ENCODE data around the gene TSEN2. TPM values are rescaled to one million over a fixed set of nuclear protein-coding genes. Genes with fewer than 3 reads are reported as not detected.

TSEN2 gene
- total RNA-seq, 1 experiment from 2014 or later: 22.0 TPM

DNA sequence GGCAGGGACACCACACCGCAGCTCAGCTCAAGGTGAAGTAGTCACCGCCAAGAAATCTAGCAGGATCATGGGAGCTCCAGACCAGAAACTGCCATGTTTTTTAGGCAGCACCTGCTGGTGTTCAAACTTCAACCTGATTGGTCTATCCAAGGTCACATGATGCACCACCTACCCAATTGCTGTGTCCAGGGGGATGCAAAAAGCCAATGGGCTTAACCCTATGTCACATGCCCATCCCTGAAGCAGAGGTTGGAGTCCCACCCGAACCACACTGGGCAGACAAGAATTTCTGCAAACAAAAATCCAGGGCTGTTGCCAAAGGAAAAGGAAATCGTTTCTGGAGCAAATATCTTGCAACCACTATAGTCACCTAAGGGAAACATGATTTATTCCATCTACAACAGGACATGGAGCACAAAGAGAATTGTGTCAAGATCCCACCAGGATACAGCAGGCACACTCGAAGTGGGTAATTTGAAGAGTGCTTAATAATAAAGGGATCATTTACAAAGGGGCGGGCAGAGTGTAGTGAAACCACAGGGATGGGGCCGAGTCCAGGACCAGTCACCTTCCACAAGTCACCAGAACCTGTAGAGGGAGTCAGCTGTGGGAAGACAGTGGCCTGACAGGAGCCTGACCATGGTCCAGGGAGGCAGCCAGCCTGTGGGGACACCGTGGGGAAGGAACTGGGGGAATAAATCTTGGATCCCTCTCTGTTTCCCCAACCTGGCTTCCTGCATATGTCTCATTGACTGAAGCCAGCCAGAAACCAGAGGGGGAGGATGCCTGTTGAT lies 34.2 kb upstream of the TSEN2 start:
- intact Hi-C loops (cut with micrococcal nuclease; ENCODE audit: unreplicated experiment) (no loop called here), in situ Hi-C loops (cut with HindIII; ENCODE audit: low pct_unique_long_range_greater_than_20kb, low sequenced_read_pairs) (no loop called here)
- Histone ChIP-seq H3K36me3 (ENCODE audit: control insufficient read depth, insufficient read depth, low read length) (no peaks in the 10 kb centered on the region), H3K9me3 (ENCODE audit: control insufficient read depth, insufficient read depth, low read depth, low read length) (no peaks in the 10 kb centered on the region), H3K4me1 (ENCODE audit: control insufficient read depth, insufficient read depth, low read length) (peaks cover 14% of the 10 kb centered on the region), H3K27me3 (ENCODE audit: control insufficient read depth, insufficient read depth, low read length) (no peaks in the 10 kb centered on the region), H3K4me3 (ENCODE audit: low read depth in 2 of 2, low read length in 2 of 2) (no peak overlapping the region), H3K27ac (ENCODE audit: low read length) (peak overlapping the region; percentile 73)
- TF ChIP-seq POLR2AphosphoS5 (IDR thresholded peaks at IDR 0.05; ENCODE audit: low read depth, low read length): no peak
- TF ChIP-seq, protein P1, sequence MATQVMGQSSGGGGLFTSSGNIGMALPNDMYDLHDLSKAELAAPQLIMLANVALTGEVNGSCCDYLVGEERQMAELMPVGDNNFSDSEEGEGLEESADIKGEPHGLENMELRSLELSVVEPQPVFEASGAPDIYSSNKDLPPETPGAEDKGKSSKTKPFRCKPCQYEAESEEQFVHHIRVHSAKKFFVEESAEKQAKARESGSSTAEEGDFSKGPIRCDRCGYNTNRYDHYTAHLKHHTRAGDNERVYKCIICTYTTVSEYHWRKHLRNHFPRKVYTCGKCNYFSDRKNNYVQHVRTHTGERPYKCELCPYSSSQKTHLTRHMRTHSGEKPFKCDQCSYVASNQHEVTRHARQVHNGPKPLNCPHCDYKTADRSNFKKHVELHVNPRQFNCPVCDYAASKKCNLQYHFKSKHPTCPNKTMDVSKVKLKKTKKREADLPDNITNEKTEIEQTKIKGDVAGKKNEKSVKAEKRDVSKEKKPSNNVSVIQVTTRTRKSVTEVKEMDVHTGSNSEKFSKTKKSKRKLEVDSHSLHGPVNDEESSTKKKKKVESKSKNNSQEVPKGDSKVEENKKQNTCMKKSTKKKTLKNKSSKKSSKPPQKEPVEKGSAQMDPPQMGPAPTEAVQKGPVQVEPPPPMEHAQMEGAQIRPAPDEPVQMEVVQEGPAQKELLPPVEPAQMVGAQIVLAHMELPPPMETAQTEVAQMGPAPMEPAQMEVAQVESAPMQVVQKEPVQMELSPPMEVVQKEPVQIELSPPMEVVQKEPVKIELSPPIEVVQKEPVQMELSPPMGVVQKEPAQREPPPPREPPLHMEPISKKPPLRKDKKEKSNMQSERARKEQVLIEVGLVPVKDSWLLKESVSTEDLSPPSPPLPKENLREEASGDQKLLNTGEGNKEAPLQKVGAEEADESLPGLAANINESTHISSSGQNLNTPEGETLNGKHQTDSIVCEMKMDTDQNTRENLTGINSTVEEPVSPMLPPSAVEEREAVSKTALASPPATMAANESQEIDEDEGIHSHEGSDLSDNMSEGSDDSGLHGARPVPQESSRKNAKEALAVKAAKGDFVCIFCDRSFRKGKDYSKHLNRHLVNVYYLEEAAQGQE (IDR thresholded peaks at IDR 0.05; ENCODE audit: insufficient read depth in 1 of 2, low read depth in 2 of 2, low read length in 1 of 2): no peak
- TF ChIP-seq SIN3A (IDR thresholded peaks at IDR 0.05; ENCODE audit: borderline replicate concordance, insufficient read depth, low read depth, low read length): no peak
- TF ChIP-seq, protein P2, sequence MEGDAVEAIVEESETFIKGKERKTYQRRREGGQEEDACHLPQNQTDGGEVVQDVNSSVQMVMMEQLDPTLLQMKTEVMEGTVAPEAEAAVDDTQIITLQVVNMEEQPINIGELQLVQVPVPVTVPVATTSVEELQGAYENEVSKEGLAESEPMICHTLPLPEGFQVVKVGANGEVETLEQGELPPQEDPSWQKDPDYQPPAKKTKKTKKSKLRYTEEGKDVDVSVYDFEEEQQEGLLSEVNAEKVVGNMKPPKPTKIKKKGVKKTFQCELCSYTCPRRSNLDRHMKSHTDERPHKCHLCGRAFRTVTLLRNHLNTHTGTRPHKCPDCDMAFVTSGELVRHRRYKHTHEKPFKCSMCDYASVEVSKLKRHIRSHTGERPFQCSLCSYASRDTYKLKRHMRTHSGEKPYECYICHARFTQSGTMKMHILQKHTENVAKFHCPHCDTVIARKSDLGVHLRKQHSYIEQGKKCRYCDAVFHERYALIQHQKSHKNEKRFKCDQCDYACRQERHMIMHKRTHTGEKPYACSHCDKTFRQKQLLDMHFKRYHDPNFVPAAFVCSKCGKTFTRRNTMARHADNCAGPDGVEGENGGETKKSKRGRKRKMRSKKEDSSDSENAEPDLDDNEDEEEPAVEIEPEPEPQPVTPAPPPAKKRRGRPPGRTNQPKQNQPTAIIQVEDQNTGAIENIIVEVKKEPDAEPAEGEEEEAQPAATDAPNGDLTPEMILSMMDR (IDR thresholded peaks at IDR 0.05): no peak
- TF ChIP-seq TCF7L2 (IDR thresholded peaks at IDR 0.05; ENCODE audit: low read depth, low read length): no peak
- ChIA-PET POLR2A (no interaction called here), CTCF (interaction anchor here (1.0 kb wide), 1 partner anchor 29 kb away, joined by 3 read pairs; no protein-coding TSS in a partner anchor)
- BruUV-seq (replicated peaks): no TSS peak
- no peak for DNase-seq (ENCODE audit: low read depth, low spot score)
- no peak for ATAC-seq

DNA sequence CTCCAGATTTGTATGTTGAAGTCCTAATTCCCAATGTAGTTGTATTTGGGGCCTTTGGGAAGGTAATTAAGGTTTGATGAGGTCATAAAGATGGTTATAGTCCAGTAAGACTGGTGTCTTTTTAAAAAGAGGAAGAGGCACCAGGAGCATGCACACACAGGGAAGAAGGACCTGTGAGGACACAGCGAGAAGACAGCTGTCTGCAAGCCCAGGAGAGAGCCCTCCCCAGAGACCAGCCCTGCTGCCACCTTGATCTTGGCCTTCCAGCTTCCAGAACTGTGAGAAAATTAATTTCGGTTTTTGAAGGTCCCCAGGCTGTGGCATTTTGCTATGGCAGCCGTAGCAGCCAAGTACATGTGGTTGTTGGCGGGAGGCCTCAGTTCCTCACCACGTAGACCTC lies 32.8 kb upstream of the TSEN2 start:
- H3K4me1 ChIP-seq (ENCODE audit: control insufficient read depth, insufficient read depth, low read length): peaks cover 3% of the 10 kb centered on the region; the same call in 1 of the 2 replicates

More for the DNA sequence above, 32.8 kb upstream of the TSEN2 start:
- no TSS peak for BruUV-seq (replicated peaks)
- Histone ChIP-seq H3K4me3 (ENCODE audit: low read depth in 2 of 2, low read length in 2 of 2) (no peak overlapping the region), H3K9me3 (ENCODE audit: control insufficient read depth, insufficient read depth, low read depth, low read length) (no peaks in the 10 kb centered on the region), H3K27ac (ENCODE audit: low read length) (peak overlapping the region; percentile 63; the same call in 1 of the 2 replicates), H3K36me3 (ENCODE audit: control insufficient read depth, insufficient read depth, low read length) (no peaks in the 10 kb centered on the region), H3K27me3 (ENCODE audit: control insufficient read depth, insufficient read depth, low read length) (no peaks in the 10 kb centered on the region)
- ATAC-seq (no peak), DNase-seq (ENCODE audit: low read depth, low spot score) (no peak)
- intact Hi-C loops (cut with micrococcal nuclease; ENCODE audit: unreplicated experiment) (no loop called here), in situ Hi-C loops (cut with HindIII; ENCODE audit: low pct_unique_long_range_greater_than_20kb, low sequenced_read_pairs) (no loop called here)
- ChIA-PET CTCF (interaction anchor here (0.6 kb wide), 1 partner anchor 1679 kb away, joined by 3 read pairs; no protein-coding TSS in a partner anchor), POLR2A (no interaction called here)
- TF ChIP-seq, protein P2 (IDR thresholded peaks at IDR 0.05): no peak
- TF ChIP-seq POLR2AphosphoS5 (IDR thresholded peaks at IDR 0.05; ENCODE audit: low read depth, low read length) (no peak), SIN3A (IDR thresholded peaks at IDR 0.05; ENCODE audit: borderline replicate concordance, insufficient read depth, low read depth, low read length) (no peak), TCF7L2 (IDR thresholded peaks at IDR 0.05; ENCODE audit: low read depth, low read length) (no peak)
- TF ChIP-seq, protein P1 (IDR thresholded peaks at IDR 0.05; ENCODE audit: insufficient read depth in 1 of 2, low read depth in 2 of 2, low read length in 1 of 2): no peak
